ENCODE results near the gene SLC10A3.

GRCh38 chrX:154450312-154450711 is 40.1 kb downstream of the SLC10A3 start:
- TF ChIP-seq CTCF (conservative IDR thresholded peaks at IDR 0.05; ENCODE audit: low read depth, low read length) (no peak), EZH2phosphoT487 (IDR thresholded peaks at IDR 0.05; ENCODE audit: borderline replicate concordance, low read length) (no peak), EZH2 (IDR thresholded peaks at IDR 0.05; ENCODE audit: low read length, unreplicated experiment) (no peak)

Data from PC-3 (cell line).